ENCODE measurements around the gene TEX47. TPM values are rescaled to one million over a fixed set of nuclear protein-coding genes. Genes with fewer than 3 reads are reported as not detected.

The TEX47 gene
- not detected for total RNA-seq

DNA sequence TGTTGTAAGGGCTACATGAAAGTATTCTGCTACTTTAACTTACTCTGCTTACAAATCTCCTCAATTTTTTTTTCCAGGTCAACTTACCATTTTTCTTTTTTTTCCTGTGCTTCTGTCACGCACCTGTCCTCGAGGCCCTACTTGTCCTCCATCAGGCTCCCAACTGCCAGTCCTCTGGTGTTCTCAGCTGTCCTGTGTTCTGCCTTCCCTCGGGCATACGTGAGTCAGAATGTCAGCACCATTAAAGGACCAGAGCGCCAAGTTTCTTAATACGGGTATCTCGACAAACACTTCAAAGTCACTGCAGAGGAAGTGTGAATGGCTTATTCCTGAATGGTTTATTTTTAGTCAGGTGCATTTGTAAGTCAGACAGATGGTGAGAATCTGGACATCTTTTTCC lies at the start of gene TEX47:
TSS of gene TEX47 (minus strand) at position 185 of the 400 bp plus-strand sequence. CDS start 795 bp downstream, outside the sequence.

GRCh38 chr7:88759230-88760135 lies 36.1 kb downstream of the TEX47 start, which contains the start of gene ZNF804B:
Gene ZNF804B, plus strand, starts transcription at chr7:88759700. Its CDS starts 277 bp downstream, at chr7:88759977.

Other genes starting within 250 kb of the TEX47 start
- gene ZNF804B, start 36.0 kb downstream of the TEX47 start, total RNA-seq: 6.3 TPM